Ovary (tissue), 10 donors: Measurements from ENCODE around the gene C3orf33. TPM values are rescaled to one million over a fixed set of nuclear protein-coding genes. Genes with fewer than 3 reads are reported as not detected.

ENCODE experiments used
- DNase-seq, 5 donors: peaks; one replicate each; pipeline ENCODE4 v3.0.0-alpha.2; 2019 to 2020
- H3K27ac ChIP-seq, 2 donors: fragments of 200-600 bp; one replicate each; pipeline versions ENCODE4 v1.5.1 to v1.8.0; 2019 to 2022
- H3K27me3 ChIP-seq: fragments of 200-600 bp; one replicate; pipeline ENCODE4 v1.8.0; 2022
- H3K36me3 ChIP-seq: fragments of 200-600 bp; sonication (generic); one replicate; pipeline ENCODE4 v1.5.1; 2019
- H3K4me1 ChIP-seq: one replicate; pipeline ENCODE4 v1.8.1; 2013; ENCODE audit warnings: mild to moderate bottlenecking, moderate library complexity; ENCODE audit not compliant: insufficient read depth
- H3K4me3 ChIP-seq: fragments of 200-600 bp; sonication (generic); one replicate; pipeline ENCODE4 v1.5.1; 2017
- H3K9me3 ChIP-seq, 2 donors: fragments of 200-600 bp in 1 of 2; sonication (generic) in 1 of 2; one replicate each; pipeline versions ENCODE4 v1.5.1 to v1.8.1; 2013 to 2019; ENCODE audit warnings: mild to moderate bottlenecking in 1 of 2, moderate library complexity in 1 of 2
- EP300 ChIP-seq: sonication (generic); formaldehyde crosslinking; IDR thresholded peaks from one replicate; pipeline ENCODE4 v1.6.1; 2017; ENCODE audit warnings: antibody characterized with exemption
- POLR2A ChIP-seq: fragments of 450-650 bp; IDR thresholded peaks from one replicate; pipeline ENCODE4 v1.6.1; 2017; ENCODE audit warnings: antibody characterized with exemption, mild to moderate bottlenecking, moderate library complexity
- whole genome bisulfite sequencing, 3 donors: extraction: QIAGEN DNeasy Blood & Tissue Kit in 1 of 3; methylation state at CpG; one replicate each; pipeline versions ENCODE4 v1.1.5 to v1.1.7; 2013 to 2017; 5-methylcytosine and 5-hydroxymethylcytosine counted together
- intact Hi-C, 4 donors: fragments of 100-400 bp; cut with DNase I; formaldehyde crosslinking; loops; one replicate each; pipeline versions ENCODE4 v1.11.0 to v1.15.1; 2022 to 2023
- long read RNA-seq, 3 donors: library from polyadenylated mRNA in 2 of 3; unstranded in 2 of 3; transcript quantifications; one replicate each; pipeline ENCODE4 v2.0.0 and lab custom pipeline, GENCODE V29; 2021 to 2026
- polyA plus RNA-seq, 2 donors: library from polyadenylated mRNA; stranded (reverse); fragments of 200-250 nt in 1 of 2; fragments of 350-450 nt in 1 of 2; fragmentation: Illumina TruSeq in 1 of 2; extraction: RNeasy Lipid Tissue Mini Kit (QIAGEN cat#74804) in 1 of 2; gene quantifications; one replicate each; pipeline ENCODE4 v1.2.3, GENCODE V29; 2013 to 2014
- total RNA-seq, 7 donors: library from RNA; depleted of rRNA in 2 of 7; stranded (reverse); fragments of >200 nt in 2 of 7; fragmentation: NEBNext Ultra II Directional in 3 of 7; extraction: Animal tissue kit (Norgen Biotek cat#: 25700) in 3 of 7; gene quantifications; one replicate each; pipeline versions ENCODE4 v1.1.0 to v1.2.4, GENCODE V29; 2016 to 2023
- TF ChIP-seq, protein P1 (sequence below), 3 donors: fragments of 450-650 bp in 2 of 3; fragments of 200-600 bp in 1 of 3; IDR thresholded peaks; one replicate each; pipeline versions ENCODE4 v1.5.1 to v1.8.0; 2016 to 2022; ENCODE audit warnings: antibody characterized with exemption in 3 of 3, mild to moderate bottlenecking in 1 of 3
- donor health status: DM: no; HTN: no; CAD: no; lungs with moderate emphysema.
- donor health status: DM: no; HTN: no; CAD: no.
- donor health status: Bipolar disorder and iron deficiency.
- donor health status: DM: yes; HTN: yes; CAD: no.
- donor health status: DM: no; HTN: no; CAD: no.
- donor health status: DM: yes; HTN: yes; CAD: no.

Gene C3orf33
- total RNA-seq (1 to 10 TPM; 4.5 to 7.6 (median 6.3) TPM), polyA plus RNA-seq (1 to 10 TPM; 4.5 to 6.4 TPM)
- long read RNA-seq, donor 1, transcript C3orf33-201 (5 exons, 1,884 nt): major isoform, 20 of 31 reads
- long read RNA-seq, donor 1, partial matches to known transcripts: 0 of 31 reads
- long read RNA-seq, donor 1, other reads (novel, unspliced or antisense): 9 of 31 reads
- long read RNA-seq, donor 2, partial matches to known transcripts: 0 of 4 reads
- long read RNA-seq, donor 2, other reads (novel, unspliced or antisense): 0 of 4 reads
- long read RNA-seq, donor 3, transcript C3orf33-201 (5 exons, 1,884 nt): major isoform, 7 of 9 reads
- long read RNA-seq, donor 3, partial matches to known transcripts: 0 of 9 reads
- long read RNA-seq, donor 3, other reads (novel, unspliced or antisense): 1 of 9 reads

GRCh38 chr3:155805802-155806618 lies at the start of gene C3orf33:
C3orf33 (minus strand) TSS chr3:155806278; CDS start chr3:155806252, 26 bp downstream.
- WGBS, 3 donors: 0 to 1% (median 0%) methylated on average over 52 to 61 of the region's 61 CpGs
- TF ChIP-seq, protein P1, sequence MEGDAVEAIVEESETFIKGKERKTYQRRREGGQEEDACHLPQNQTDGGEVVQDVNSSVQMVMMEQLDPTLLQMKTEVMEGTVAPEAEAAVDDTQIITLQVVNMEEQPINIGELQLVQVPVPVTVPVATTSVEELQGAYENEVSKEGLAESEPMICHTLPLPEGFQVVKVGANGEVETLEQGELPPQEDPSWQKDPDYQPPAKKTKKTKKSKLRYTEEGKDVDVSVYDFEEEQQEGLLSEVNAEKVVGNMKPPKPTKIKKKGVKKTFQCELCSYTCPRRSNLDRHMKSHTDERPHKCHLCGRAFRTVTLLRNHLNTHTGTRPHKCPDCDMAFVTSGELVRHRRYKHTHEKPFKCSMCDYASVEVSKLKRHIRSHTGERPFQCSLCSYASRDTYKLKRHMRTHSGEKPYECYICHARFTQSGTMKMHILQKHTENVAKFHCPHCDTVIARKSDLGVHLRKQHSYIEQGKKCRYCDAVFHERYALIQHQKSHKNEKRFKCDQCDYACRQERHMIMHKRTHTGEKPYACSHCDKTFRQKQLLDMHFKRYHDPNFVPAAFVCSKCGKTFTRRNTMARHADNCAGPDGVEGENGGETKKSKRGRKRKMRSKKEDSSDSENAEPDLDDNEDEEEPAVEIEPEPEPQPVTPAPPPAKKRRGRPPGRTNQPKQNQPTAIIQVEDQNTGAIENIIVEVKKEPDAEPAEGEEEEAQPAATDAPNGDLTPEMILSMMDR (IDR thresholded peaks at IDR 0.05): peak; percentile 69 to 83 (median 82)
- TF ChIP-seq EP300: no peak
- TF ChIP-seq POLR2A: no peak
- H3K27me3 ChIP-seq: no peaks in the 10 kb centered on the region
- peak within 1 kb of the TSS; percentile 75 to 79 for H3K27ac ChIP-seq
- H3K9me3 ChIP-seq: no peaks in the 10 kb centered on the region
- H3K4me3 ChIP-seq: peak within 1 kb of the TSS; percentile 91
- no peaks in the 10 kb centered on the region for H3K4me1 ChIP-seq
- intact Hi-C loops: loop anchor here in 2 of 4 donors (5.0 kb wide), 2 partner anchors 46 to 66 kb away; partner anchors contain the start of genes GMPS (in 1 of the 2) and SLC33A1 (in 1 of the 2)
- DNase-seq: peak; percentile 54 to 78 (median 67)
- H3K36me3 ChIP-seq: no peaks in the 10 kb centered on the region

- TF ChIP-seq POLR2A (peak; percentile 82), EP300 (no peak)
- TF ChIP-seq, protein P1 (IDR thresholded peaks at IDR 0.05): no peak
- Histone ChIP-seq H3K27me3 (no peaks in the 10 kb centered on the region), H3K27ac (peak within 1 kb of the TSS; percentile 3 to 86), H3K36me3 (no peaks in the 10 kb centered on the region), H3K9me3 (no peaks in the 10 kb centered on the region), H3K4me3 (peak within 1 kb of the TSS; percentile 99), H3K4me1 (peaks cover 20% of the 10 kb centered on the region)
- intact Hi-C loops: loop anchor here in 2 of 4 donors (2.0 to 5.0 kb wide), 2 partner anchors 16 to 47 kb away; partner anchors contain the start of genes C3orf33 (in 1 of the 2) and GMPS (in 1 of the 2)
- WGBS, 3 donors: 0 to 1% (median 0%) methylated on average over 46 to 50 of the region's 50 CpGs
- peak; percentile 98 to 99 (median 99) for DNase-seq
Measured at GRCh38 chr3:155854141-155854940, 48.3 kb upstream of the C3orf33 start, which contains the start of gene SLC33A1. SLC33A1 (minus strand) TSS chr3:155854427; CDS start chr3:155853997, 430 bp downstream.

- Histone ChIP-seq H3K4me1 (peaks cover 22% of the 10 kb centered on the region), H3K36me3 (no peaks in the 10 kb centered on the region), H3K27me3 (no peaks in the 10 kb centered on the region), H3K4me3 (peak overlapping the region; percentile 99), H3K9me3 (no peaks in the 10 kb centered on the region), H3K27ac (peak overlapping the region; percentile 1 to 58)
- DNase-seq: peak in 2 of 5 donors; percentile 13 to 22
- WGBS, 3 donors: 1 to 2% (median 1%) methylated on average over 39 to 45 of the region's 45 CpGs
- intact Hi-C loops: loop anchor here in 2 of 4 donors (2.0 to 5.0 kb wide), 2 partner anchors 17 to 46 kb away; partner anchors contain the start of genes C3orf33 (in 1 of the 2) and GMPS (in 1 of the 2)
- TF ChIP-seq POLR2A: no peak
- TF ChIP-seq EP300: no peak
- TF ChIP-seq, protein P1 (IDR thresholded peaks at IDR 0.05): no peak
Measured at GRCh38 chr3:155853214-155854140, 47.4 kb upstream of the C3orf33 start.
